NCI-H146 (cell line): ENCODE data around the gene GAB3.

Experiments used
- DNase-seq: peaks from one replicate; lab custom pipeline; 2025; lab: John Stamatoyannopoulos, UW

GAB3 gene

GRCh38 chrX:154751203-154751668 is 359 bp upstream of the GAB3 start:
- DNase-seq = peak; percentile 24

DNA sequence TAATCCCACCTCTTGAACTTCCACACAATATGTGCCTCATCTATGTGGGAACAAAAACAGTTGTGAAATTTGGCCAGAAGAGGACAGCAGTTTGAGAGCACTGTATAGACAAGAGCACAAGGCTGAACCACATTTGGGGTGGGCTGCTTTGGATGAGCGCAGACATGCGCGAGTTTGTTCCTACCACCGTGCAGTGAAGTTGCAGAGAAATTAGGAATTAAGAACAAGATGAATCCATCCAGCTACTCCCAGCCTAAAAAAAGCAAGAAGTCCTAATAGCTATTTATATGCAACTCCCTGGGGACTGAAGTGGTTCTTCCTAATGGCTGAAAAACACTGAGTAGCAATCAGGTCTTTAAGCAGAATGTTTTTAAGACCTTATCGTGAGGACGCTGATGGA is 1.0 kb downstream of the GAB3 start:
- DNase-seq = no peak

- peak; percentile 38 for DNase-seq
Observed at GRCh38 chrX:154748712-154749339, 2.1 kb downstream of the GAB3 start.

GRCh38 chrX:154742613-154743012 is 8.3 kb downstream of the GAB3 start:
- DNase-seq = no peak

DNA sequence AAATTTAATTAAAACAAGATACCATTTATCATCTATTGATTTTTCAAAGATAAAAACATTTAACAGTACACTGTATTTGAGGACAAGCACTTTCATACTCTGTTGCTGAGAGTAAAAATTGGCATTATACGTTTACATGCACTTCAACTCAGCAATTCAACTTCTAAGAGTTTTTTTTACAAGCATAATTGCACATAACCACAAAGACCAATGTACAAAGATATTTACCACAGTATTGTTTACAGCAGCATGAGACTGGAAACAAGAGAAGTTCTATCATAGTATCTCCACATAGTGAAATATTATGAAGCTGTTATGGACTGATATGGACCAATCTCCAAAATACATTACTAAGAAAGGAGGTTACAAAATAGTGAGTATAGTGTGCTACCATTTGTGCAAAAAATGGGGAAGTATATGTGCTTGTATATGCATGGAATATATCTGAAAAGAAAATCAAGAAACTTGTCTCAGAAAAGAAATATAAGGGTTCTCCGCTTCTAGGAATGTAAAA is 10.9 kb downstream of the GAB3 start:
- no peak for DNase-seq

GRCh38 chrX:154738011-154738738 is 12.7 kb downstream of the GAB3 start:
- no peak for DNase-seq

DNA sequence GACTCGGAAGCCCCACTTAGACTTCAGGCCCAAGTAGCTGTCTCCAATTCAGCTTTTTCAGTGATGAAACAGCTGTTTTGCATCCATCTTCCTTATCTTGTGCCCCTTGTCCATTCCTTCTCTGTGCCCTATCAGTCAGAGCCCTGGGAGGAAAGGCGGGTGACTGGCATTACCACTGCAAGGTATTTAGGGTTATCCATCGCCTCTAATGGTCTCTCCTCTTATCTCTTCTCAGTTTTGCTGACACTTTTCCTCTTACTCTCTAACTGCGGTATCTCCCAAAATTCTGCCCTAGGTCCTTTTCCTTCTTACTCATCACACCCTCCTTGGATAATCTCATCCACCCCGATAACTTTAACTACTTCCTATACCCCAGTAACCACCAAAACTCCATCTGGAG is 13.7 kb downstream of the GAB3 start:
- DNase-seq = no peak

DNA sequence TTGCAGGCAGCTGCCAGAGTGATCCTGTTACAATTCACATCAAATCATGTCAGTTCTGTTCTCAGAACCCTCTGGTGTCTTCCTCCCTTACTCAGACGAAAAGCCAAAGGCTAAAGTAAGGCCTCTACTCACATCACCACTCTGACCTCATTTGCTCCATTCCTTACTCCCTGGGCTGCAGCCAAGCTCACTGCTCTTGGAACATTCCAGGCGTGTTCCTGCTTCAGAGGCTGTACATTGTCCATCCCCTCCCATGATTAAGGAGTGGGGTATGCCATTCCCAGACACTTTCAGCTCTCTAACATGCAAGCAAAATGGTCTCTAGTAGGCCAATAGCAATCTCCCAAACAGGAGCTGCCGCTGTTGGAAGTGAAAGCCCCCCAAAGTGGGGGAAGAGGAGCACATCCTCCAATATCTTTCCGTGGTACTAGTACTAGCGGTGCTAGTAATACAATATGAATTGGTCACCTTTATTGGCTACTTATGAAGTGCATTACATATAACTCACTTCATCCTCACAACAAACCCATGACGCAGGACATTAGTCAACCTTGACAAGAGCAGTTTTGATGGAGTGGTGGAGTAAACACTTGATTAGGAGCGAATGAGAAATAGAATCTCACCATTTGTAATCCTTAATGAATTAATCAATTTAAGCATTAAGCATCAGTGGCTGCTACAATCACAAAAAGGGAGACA is 15.0 kb downstream of the GAB3 start:
- no peak for DNase-seq

DNA sequence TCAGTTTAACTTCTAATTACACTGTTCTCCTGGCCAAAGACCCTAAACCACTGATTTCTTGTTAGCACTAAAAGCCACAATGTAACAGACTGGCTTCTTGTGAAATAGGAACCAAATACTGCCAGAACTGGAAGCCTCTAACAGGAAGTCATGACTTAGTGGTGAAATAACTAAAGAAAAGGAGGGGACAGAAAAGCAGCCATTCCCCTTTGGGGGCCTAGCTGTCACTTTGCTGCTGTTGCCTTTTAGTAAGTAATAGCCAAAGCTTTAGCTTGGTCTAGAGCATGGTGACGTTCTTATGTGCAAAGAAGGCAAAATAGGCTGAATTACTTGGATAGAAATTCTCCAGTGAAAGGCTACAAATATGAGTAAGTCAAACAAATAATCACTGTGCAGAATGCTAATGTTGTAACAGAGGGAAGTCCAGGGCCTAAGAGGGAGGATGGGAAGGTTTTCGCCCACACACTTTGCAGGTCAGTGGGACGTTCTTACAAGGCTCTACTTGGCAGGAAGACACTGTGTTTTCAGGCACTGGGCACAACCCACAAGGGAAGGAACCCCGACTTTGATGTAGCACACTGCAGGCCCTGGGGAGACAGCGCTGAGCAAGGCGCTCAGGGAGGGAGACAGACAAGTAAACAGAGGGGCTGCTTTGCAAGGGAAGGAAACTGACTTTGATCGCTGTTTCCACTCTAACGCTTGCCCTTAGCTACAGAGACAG is 16.7 kb downstream of the GAB3 start:
- no peak for DNase-seq

DNA sequence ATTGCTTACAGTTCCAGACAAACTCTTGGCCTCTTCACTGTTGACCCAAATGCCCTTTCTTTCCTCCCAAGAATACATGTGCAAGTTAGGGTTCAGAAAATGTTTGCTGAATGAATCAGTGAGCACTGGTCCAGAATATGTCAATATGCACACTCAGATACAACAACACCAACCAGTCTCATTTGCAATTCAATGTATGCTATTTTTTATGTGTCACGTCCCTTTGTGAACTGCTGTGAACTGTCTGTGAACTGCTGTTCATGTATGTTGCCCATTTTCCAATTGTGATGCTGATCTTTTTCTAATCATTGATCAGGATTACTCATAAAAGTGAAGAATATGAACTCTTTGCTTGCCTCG is 17.8 kb downstream of the GAB3 start:
- DNase-seq = no peak

GRCh38 chrX:154732421-154733065 is 18.3 kb downstream of the GAB3 start:
- peak; percentile 2 for DNase-seq

DNA sequence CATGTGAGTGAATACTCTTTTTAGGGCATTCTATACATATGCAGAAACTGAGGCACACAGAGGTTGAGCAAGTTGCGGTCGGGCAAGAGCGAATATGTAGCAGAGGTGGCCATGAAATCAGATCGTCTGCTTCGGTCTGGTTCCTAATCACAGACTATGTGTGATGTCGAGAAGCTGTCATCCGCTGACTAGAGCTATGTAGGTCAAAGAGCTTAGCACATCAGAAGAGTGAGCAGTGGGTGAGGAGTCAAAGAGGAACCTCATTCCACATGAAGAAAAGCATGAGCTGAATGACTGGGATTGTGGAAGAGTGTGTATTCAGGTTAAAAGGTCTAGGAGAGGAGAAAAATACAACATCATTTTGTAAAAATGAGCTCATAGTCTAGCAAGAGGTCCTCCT is 19.0 kb downstream of the GAB3 start:
- DNase-seq = no peak

- DNase-seq = no peak
Observed at GRCh38 chrX:154731184-154731583, 19.7 kb downstream of the GAB3 start.

GRCh38 chrX:154730253-154730891 is 20.5 kb downstream of the GAB3 start:
- DNase-seq = no peak

DNA sequence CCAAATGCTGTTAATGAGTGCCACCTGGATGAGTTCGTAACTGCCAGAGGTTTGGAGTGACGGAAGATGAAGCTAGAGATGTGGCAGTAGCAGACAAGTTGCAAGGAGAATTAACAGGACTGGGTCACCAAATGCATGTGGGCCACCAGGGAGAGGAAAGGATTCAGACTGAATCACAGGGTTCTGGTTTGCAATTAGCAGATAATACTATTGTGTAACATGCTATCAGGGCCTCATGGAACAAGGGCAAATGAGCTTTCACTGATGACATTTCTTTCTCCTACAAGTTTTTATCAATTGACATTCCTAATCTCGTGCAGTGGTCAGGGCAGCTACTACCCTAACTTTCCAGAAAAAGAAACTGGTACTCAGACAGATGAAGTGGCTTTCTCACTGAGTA is 21.4 kb downstream of the GAB3 start:
- DNase-seq = no peak

DNA sequence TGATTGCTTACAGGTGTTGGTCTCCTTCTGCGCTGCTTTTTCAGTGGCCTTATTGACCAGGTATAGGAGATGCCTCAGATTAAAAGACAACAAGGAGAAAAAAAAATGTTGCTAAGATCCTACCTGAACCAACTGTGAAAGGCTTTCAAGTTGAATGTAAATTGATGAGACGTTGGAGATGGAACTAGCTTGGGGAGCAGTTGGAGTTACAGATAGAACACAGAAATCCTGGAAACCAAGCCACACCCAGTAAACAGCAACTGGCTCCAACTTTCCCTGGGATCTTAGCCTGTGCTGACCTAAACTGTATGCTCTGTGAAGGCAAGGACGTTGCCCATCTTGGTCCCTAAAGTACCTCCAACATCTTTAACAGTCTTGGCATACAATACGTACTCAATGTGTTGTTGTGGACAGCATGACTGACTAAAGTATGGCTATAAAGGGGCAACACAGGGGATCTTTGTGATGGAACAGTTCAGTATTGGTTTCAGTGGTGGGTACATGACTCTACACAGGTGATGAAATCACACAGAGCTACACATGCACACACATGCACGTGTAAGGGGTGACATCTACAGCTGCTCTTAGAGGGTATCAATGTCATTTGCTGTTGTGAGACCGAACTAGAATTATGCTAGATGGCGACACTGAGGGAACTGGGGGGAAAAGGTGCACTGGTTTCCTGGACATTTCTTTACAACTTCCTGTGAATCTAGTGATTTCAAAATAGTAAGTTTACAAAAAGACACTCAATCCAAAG is 22.3 kb downstream of the GAB3 start:
- no peak for DNase-seq

DNA sequence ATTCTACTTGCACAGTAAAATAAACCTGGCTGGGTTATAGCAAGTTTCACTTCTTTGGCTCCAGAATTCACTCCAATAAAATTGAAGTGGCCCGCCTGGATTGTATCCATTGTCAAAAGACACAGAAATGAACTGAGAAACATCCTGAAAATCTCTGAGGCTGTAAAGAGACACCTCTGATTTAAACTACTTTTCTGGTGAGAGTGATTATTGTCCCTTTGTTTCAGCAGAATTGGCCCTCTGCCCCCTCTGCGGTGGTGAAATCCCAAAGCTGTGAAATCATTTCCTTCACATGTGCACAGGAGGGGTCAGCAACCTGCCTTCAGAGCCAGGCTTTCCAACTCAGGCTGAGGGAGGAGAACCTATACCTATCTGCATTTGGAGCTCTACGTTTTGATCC is 23.0 kb downstream of the GAB3 start:
- DNase-seq = no peak

- DNase-seq = no peak
Observed at GRCh38 chrX:154727418-154727817, 23.5 kb downstream of the GAB3 start.

- DNase-seq = no peak
Observed at GRCh38 chrX:154724993-154725756, 25.7 kb downstream of the GAB3 start.

DNA sequence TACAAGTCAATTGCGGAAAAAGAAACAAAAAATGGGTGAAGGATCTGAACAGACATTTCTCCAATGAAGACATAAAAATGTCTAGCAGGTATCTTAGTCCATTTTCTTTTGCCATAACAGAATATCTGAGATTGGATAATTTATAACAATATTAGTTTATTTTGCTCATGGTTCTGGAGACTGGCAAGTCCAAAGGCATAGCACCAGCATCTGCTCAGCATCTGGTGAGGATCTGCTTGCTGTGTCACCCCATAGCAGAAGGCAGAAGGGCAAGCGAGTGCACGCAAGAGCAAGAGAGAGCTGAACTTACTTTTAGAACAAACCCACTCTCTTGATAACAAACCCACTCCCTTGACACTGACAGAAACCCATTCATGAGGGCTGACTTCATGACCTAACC is 29.7 kb downstream of the GAB3 start:
- no peak for DNase-seq
